ENCODE measurements around the gene RTP4.

DNA sequence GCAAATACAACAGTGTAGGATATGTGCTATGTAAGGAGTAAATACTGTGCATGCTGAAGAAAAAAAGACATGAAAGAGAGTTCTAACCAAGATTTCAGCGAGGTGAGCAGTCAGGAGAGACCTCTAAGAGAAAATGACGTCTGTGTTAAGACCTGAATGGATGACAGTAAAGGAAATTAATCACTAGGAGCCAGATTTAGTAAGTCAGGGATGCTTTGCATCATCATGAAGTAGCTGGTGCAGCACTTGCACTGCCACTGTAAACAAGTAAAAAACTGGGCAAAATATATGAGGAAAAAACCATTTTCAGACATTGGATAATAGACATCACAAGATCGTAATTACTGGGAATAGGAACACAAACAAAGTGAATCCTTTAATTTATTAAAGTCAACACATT lies 32.6 kb downstream of the RTP4 start:
- TF ChIP-seq POLR2A (IDR thresholded peaks at IDR 0.05), result no peak
- TF ChIP-seq, protein P1, sequence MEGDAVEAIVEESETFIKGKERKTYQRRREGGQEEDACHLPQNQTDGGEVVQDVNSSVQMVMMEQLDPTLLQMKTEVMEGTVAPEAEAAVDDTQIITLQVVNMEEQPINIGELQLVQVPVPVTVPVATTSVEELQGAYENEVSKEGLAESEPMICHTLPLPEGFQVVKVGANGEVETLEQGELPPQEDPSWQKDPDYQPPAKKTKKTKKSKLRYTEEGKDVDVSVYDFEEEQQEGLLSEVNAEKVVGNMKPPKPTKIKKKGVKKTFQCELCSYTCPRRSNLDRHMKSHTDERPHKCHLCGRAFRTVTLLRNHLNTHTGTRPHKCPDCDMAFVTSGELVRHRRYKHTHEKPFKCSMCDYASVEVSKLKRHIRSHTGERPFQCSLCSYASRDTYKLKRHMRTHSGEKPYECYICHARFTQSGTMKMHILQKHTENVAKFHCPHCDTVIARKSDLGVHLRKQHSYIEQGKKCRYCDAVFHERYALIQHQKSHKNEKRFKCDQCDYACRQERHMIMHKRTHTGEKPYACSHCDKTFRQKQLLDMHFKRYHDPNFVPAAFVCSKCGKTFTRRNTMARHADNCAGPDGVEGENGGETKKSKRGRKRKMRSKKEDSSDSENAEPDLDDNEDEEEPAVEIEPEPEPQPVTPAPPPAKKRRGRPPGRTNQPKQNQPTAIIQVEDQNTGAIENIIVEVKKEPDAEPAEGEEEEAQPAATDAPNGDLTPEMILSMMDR (IDR thresholded peaks at IDR 0.05 in 8 of 11, conservative IDR thresholded peaks at IDR 0.05 in 3 of 11), result no peak

Measured in spleen (tissue), 7 donors.